ENCODE measurements around the gene WDR74. TPM values are rescaled to one million over a fixed set of nuclear protein-coding genes. Genes with fewer than 3 reads are reported as not detected.
A peak's percentile ranks its signal among the peaks of the same experiment; 100 is the strongest.

The WDR74 gene
- total RNA-seq, 2 experiments from 2014 or later, result 53.8 to 60.4 TPM

Small RNA genes within 50 kb of the gene (microRNA-seq; reads per million reads assigned to microRNA genes)
- gene MIR6514 (ENCODE audit: borderline microRNAs expressed, borderline replicate concordance) (2.1 reads per million, percentile 5 among the genes with 10 or more reads in this experiment), gene MIR6748 (ENCODE audit: borderline microRNAs expressed, borderline replicate concordance) (not detected)

Other genes with a start within 250 kb of the WDR74 start
- gene TUT1, start 248.1 kb downstream of the WDR74 start, total RNA-seq, result 10 to 100 TPM; 24.1 to 26.0 TPM
- gene MTA2, start 237.7 kb downstream of the WDR74 start, total RNA-seq, result 100 to 1,000 TPM; 270 to 299 TPM
- 100 to 1,000 TPM; 137 to 144 TPM for gene EML3, start 226.8 kb downstream of the WDR74 start, total RNA-seq
- 1 to 10 TPM; 1.0 to 1.3 TPM for gene ROM1, start 226.3 kb downstream of the WDR74 start, total RNA-seq
- gene B3GAT3, start 217.6 kb downstream of the WDR74 start, total RNA-seq, result 10 to 100 TPM; 63.4 to 71.1 TPM
- gene GANAB, start 193.0 kb downstream of the WDR74 start, total RNA-seq, result 100 to 1,000 TPM; 290 to 291 TPM
- 10 to 100 TPM; 26.3 to 27.6 TPM for gene INTS5, start 186.3 kb downstream of the WDR74 start, total RNA-seq
- gene C11orf98, start 174.4 kb downstream of the WDR74 start, total RNA-seq, result 10 to 100 TPM; 86.0 to 93.9 TPM
- 10 to 100 TPM; 11.0 to 18.2 TPM for gene CSKMT, start 174.3 kb downstream of the WDR74 start, total RNA-seq
- 1 to 10 TPM; 6.7 to 7.4 TPM for gene UQCC3, start 167.9 kb downstream of the WDR74 start, total RNA-seq
- gene LBHD1, start 167.3 kb downstream of the WDR74 start, total RNA-seq, result 10 to 100 TPM; 19.5 to 21.3 TPM
- 100 to 1,000 TPM; 126 to 146 TPM for gene UBXN1, start 160.5 kb downstream of the WDR74 start, total RNA-seq
- gene LRRN4CL, start 150.1 kb downstream of the WDR74 start, total RNA-seq, result under 1 TPM; 0.17 to 0.40 TPM
- 10 to 100 TPM; 28.3 to 41.0 TPM for gene BSCL2, start 132.2 kb downstream of the WDR74 start, total RNA-seq
- gene GNG3, start 131.9 kb downstream of the WDR74 start, total RNA-seq, result not detected
- gene HNRNPUL2, start 112.1 kb downstream of the WDR74 start, total RNA-seq, result 10 to 100 TPM; 67.9 to 69.0 TPM
- 10 to 100 TPM; 51.1 to 59.9 TPM for gene TTC9C, start 111.1 kb downstream of the WDR74 start, total RNA-seq
- 10 to 100 TPM; 14.3 to 18.5 TPM for gene ZBTB3, start 85.4 kb downstream of the WDR74 start, total RNA-seq
- 10 to 100 TPM; 87.2 to 99.8 TPM for gene POLR2G, start 78.0 kb downstream of the WDR74 start, total RNA-seq
- gene TAF6L, start 68.2 kb downstream of the WDR74 start, total RNA-seq, result 10 to 100 TPM; 17.7 to 19.4 TPM
- gene TMEM179B, start 52.2 kb downstream of the WDR74 start, total RNA-seq, result 10 to 100 TPM; 46.8 to 55.9 TPM
- gene TMEM223, start 47.6 kb downstream of the WDR74 start, total RNA-seq, result 10 to 100 TPM; 17.9 to 19.4 TPM
- 100 to 1,000 TPM; 110 to 121 TPM for gene NXF1, start 34.1 kb downstream of the WDR74 start, total RNA-seq
- 10 to 100 TPM; 34.1 to 41.0 TPM for gene STX5, start 7.5 kb downstream of the WDR74 start, total RNA-seq
- under 1 TPM in 1 of 2 experiments, not detected in 1; 0.48 TPM for gene TEX54, start 6.7 kb downstream of the WDR74 start, total RNA-seq
- 100 to 1,000 TPM; 153 to 157 TPM for gene SLC3A2, start 41.3 kb upstream of the WDR74 start, total RNA-seq
- gene CHRM1, start 81.8 kb upstream of the WDR74 start, total RNA-seq, result not detected
- gene SLC22A6, start 145.4 kb upstream of the WDR74 start, total RNA-seq, result not detected
- not detected for gene SLC22A8, start 176.3 kb upstream of the WDR74 start, total RNA-seq